Right lobe of liver (tissue), 4 donors: ENCODE results near the gene ATP1A3.

Experiments
- POLR2A ChIP-seq: fragments of 450-650 bp; IDR thresholded peaks from one replicate; pipeline ENCODE4 v1.6.1; 2017; ENCODE audit warnings: antibody characterized with exemption, mild to moderate bottlenecking
- TF ChIP-seq, protein P1 (sequence below), 4 donors: fragments of 200-600 bp in 3 of 4; fragments of 450-650 bp in 1 of 4; IDR thresholded peaks; one replicate each; pipeline versions ENCODE4 v1.5.1 to v1.8.0; 2016 to 2022; ENCODE audit warnings: antibody characterized with exemption in 4 of 4, mild to moderate bottlenecking in 2 of 4
- donor health status: DM: no; HTN: no; CAD: no.
- donor health status: DM: no; HTN: no; CAD: no.
- donor health status: DM: no; HTN: yes; CAD: no.

DNA sequence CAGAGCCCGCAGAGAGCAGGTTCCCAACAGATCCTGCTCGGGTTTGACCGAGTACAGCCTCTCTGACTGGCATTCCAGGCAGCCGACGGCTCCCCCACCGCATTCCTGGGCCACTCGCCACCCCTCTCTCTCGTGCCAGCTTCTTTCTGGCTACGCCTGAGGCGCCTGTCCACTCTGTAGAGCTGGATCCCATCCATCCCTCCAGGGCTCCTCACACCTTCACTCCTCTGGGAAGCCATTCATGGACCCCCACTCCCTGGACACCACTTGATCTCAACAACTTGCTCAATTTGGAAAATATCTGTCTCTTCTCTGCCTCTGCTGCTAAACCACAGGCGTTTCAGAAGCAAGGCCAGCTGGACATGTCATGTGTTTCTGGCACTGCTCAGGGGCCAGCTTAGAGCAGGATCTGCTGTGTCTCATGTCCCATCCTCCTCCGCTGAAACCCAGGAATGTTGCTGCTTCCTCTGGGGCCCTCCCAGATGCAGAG lies 30.6 kb upstream of the ATP1A3 start:
- TF ChIP-seq, protein P1, sequence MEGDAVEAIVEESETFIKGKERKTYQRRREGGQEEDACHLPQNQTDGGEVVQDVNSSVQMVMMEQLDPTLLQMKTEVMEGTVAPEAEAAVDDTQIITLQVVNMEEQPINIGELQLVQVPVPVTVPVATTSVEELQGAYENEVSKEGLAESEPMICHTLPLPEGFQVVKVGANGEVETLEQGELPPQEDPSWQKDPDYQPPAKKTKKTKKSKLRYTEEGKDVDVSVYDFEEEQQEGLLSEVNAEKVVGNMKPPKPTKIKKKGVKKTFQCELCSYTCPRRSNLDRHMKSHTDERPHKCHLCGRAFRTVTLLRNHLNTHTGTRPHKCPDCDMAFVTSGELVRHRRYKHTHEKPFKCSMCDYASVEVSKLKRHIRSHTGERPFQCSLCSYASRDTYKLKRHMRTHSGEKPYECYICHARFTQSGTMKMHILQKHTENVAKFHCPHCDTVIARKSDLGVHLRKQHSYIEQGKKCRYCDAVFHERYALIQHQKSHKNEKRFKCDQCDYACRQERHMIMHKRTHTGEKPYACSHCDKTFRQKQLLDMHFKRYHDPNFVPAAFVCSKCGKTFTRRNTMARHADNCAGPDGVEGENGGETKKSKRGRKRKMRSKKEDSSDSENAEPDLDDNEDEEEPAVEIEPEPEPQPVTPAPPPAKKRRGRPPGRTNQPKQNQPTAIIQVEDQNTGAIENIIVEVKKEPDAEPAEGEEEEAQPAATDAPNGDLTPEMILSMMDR (IDR thresholded peaks at IDR 0.05), result no peak
- no peak for TF ChIP-seq POLR2A
